NCI-H2227 treated with DMSO at 0.1 percent for 48 hours (cell line): Measurements from ENCODE around the gene MLPH.

Source experiments
- DNase-seq: peaks from one replicate; lab custom pipeline; 2025; lab: John Stamatoyannopoulos, UW

The MLPH gene

GRCh38 chr2:237480556-237480955 is 6.5 kb upstream of the MLPH start:
- no peak for DNase-seq

GRCh38 chr2:237480988-237481525 is 6.0 kb upstream of the MLPH start:
- DNase-seq, result no peak

GRCh38 chr2:237482485-237482884 is 4.6 kb upstream of the MLPH start:
- DNase-seq, result no peak

- DNase-seq, result no peak
Observed at GRCh38 chr2:237483018-237483731, 3.9 kb upstream of the MLPH start.

GRCh38 chr2:237485304-237485703 is 1.7 kb upstream of the MLPH start:
- DNase-seq, result no peak

- DNase-seq, result no peak
Observed at GRCh38 chr2:237485844-237486243, 1.2 kb upstream of the MLPH start.

GRCh38 chr2:237486334-237486818 is 675 bp upstream of the MLPH start:
- no peak for DNase-seq

- no peak for DNase-seq
Observed at GRCh38 chr2:237487496-237487895, 445 bp downstream of the MLPH start.

- no peak for DNase-seq
Observed at GRCh38 chr2:237488295-237488694, 1.2 kb downstream of the MLPH start.

GRCh38 chr2:237488901-237489860 is 2.1 kb downstream of the MLPH start:
- no peak for DNase-seq

- DNase-seq, result no peak
Observed at GRCh38 chr2:237490009-237490711, 3.1 kb downstream of the MLPH start.

GRCh38 chr2:237490795-237491194 is 3.7 kb downstream of the MLPH start:
- DNase-seq, result no peak

GRCh38 chr2:237491515-237492118 is 4.6 kb downstream of the MLPH start:
- DNase-seq, result no peak

- DNase-seq, result no peak
Observed at GRCh38 chr2:237492137-237492890, 5.3 kb downstream of the MLPH start.

- no peak for DNase-seq
Observed at GRCh38 chr2:237494066-237494465, 7.0 kb downstream of the MLPH start.

- no peak for DNase-seq
Observed at GRCh38 chr2:237495521-237496117, 8.6 kb downstream of the MLPH start.

- DNase-seq, result no peak
Observed at GRCh38 chr2:237496428-237496827, 9.4 kb downstream of the MLPH start.

- DNase-seq, result no peak
Observed at GRCh38 chr2:237497009-237497837, 10.2 kb downstream of the MLPH start.

- DNase-seq, result no peak
Observed at GRCh38 chr2:237497838-237498186, 10.8 kb downstream of the MLPH start.

GRCh38 chr2:237498341-237498740 is 11.3 kb downstream of the MLPH start:
- DNase-seq, result no peak
